Measurements from ENCODE around the gene TNFAIP8L1. TPM values are rescaled to one million over a fixed set of nuclear protein-coding genes. Genes with fewer than 3 reads are reported as not detected.

Gene TNFAIP8L1
- total RNA-seq, 1 donor from 2014 or later, result 60.1 TPM

DNA sequence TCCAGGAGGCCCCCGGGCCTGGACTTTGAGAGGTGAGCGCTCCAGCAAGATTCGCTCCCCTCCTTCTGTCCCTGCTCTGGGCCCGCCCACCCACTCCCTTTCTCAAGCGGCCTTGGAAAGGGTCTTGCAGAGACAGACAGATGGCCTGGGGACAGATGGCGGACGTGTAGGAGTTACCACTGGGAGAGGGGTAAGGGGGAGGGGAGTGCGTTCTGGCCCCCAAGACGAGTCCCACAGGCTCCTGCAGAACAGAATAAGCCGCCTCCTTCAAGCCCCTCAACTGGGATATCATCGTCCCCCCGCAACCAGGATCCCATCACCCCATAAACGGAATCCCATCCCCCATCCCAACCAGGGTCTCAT is 3.6 kb upstream of the TNFAIP8L1 start:
- Mint-ChIP-seq H3K4me3 (ENCODE audit: unreplicated experiment) (no peak overlapping the region), H3K9me3 (ENCODE audit: unreplicated experiment) (no peaks in the 10 kb centered on the region), H3K27me3 (ENCODE audit: unreplicated experiment) (peaks cover 14% of the 10 kb centered on the region), H3K36me3 (ENCODE audit: low read depth, unreplicated experiment) (no peaks in the 10 kb centered on the region), H3K4me1 (ENCODE audit: unreplicated experiment) (peaks cover 18% of the 10 kb centered on the region), H3K27ac (ENCODE audit: unreplicated experiment) (no peak overlapping the region)
- TF ChIP-seq, protein P1, sequence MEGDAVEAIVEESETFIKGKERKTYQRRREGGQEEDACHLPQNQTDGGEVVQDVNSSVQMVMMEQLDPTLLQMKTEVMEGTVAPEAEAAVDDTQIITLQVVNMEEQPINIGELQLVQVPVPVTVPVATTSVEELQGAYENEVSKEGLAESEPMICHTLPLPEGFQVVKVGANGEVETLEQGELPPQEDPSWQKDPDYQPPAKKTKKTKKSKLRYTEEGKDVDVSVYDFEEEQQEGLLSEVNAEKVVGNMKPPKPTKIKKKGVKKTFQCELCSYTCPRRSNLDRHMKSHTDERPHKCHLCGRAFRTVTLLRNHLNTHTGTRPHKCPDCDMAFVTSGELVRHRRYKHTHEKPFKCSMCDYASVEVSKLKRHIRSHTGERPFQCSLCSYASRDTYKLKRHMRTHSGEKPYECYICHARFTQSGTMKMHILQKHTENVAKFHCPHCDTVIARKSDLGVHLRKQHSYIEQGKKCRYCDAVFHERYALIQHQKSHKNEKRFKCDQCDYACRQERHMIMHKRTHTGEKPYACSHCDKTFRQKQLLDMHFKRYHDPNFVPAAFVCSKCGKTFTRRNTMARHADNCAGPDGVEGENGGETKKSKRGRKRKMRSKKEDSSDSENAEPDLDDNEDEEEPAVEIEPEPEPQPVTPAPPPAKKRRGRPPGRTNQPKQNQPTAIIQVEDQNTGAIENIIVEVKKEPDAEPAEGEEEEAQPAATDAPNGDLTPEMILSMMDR (IDR thresholded peaks at IDR 0.05; ENCODE audit: unreplicated experiment), result no peak
- DNase-seq (ENCODE audit: low spot score), result no peak

DNA sequence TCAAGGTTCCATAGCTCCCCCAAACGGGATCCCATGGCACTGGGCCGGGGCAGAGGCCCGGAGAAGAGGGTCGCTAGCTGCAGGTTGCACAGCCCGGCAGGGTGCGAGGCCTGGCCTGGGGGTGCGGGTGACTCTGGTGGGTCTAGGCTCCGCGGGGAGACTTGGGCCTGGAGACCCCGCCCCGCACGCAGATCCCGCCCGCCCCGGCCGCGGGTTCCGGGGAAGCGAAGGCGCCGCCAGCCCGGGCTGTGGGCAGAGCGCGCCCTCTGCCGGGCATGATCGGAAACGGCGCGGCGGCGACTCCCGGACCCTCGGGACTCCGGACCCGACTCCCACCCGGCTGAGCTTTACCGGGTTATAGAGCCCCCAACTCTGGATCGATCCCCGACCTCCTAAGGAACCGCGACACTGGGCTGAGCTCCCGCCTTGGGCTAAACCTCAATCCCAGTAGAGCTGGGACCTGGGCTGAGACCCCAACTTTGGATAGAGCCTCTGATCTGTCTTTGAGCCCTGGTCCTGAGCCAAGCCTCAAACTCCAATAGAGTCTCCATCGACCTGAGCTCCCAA is 3.1 kb upstream of the TNFAIP8L1 start:
- DNase-seq (ENCODE audit: low spot score), result peak; percentile 93
- Mint-ChIP-seq H3K36me3 (ENCODE audit: low read depth, unreplicated experiment) (no peaks in the 10 kb centered on the region), H3K4me1 (ENCODE audit: unreplicated experiment) (peaks cover 20% of the 10 kb centered on the region), H3K9me3 (ENCODE audit: unreplicated experiment) (no peaks in the 10 kb centered on the region), H3K27me3 (ENCODE audit: unreplicated experiment) (peaks cover 14% of the 10 kb centered on the region), H3K4me3 (ENCODE audit: unreplicated experiment) (no peak overlapping the region), H3K27ac (ENCODE audit: unreplicated experiment) (no peak overlapping the region)
- TF ChIP-seq, protein P1 (IDR thresholded peaks at IDR 0.05; ENCODE audit: unreplicated experiment), result peak; percentile 93

DNA sequence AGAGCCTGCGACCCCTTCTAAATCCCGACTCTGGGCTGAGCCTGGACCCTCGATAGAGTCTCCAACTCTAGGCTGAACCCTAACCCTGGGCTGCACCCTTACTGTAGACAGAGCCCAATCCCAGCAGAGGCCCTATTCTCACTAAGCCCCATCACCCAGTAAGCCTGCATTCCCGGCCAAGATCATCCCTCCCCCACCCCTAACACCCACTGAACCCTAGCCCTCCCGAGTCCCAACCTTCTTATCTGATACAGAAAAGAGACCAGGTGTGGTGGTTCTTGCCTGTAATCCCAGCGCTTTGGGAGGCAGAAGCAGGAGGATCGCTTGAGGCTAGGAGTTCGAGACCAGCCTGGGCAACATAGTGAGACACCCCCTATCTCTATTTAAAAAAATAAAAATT is 2.6 kb upstream of the TNFAIP8L1 start:
- Mint-ChIP-seq H3K36me3 (ENCODE audit: low read depth, unreplicated experiment) (no peaks in the 10 kb centered on the region), H3K27me3 (ENCODE audit: unreplicated experiment) (peaks cover 14% of the 10 kb centered on the region), H3K9me3 (ENCODE audit: unreplicated experiment) (no peaks in the 10 kb centered on the region), H3K4me3 (ENCODE audit: unreplicated experiment) (no peak overlapping the region), H3K4me1 (ENCODE audit: unreplicated experiment) (peaks cover 24% of the 10 kb centered on the region), H3K27ac (ENCODE audit: unreplicated experiment) (no peak overlapping the region)
- TF ChIP-seq, protein P1 (IDR thresholded peaks at IDR 0.05; ENCODE audit: unreplicated experiment), result no peak
- DNase-seq (ENCODE audit: low spot score), result no peak

DNA sequence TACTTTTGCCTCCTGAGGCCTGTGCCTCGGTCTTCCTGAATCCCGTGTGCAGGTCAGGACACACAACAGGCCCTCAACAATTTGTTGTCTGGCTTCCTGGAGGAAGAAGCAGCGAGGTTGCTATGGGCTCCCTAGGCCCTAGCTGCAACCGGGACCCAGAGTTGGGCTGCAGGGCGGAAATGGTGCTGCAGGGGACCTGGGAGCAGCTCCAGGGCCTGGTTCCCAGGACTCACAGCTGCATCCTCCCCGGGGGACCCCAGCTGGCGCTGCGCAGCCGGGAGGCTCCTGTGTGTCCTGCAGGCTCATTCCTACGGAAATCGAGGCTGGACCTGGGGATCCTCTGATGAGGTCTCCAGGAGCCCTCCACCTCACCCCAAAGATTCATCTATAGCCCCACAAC is 999 bp upstream of the TNFAIP8L1 start:
- Mint-ChIP-seq H3K4me1 (ENCODE audit: unreplicated experiment) (peaks cover 24% of the 10 kb centered on the region), H3K27me3 (ENCODE audit: unreplicated experiment) (peaks cover 16% of the 10 kb centered on the region), H3K9me3 (ENCODE audit: unreplicated experiment) (no peaks in the 10 kb centered on the region), H3K4me3 (ENCODE audit: unreplicated experiment) (no peak overlapping the region), H3K36me3 (ENCODE audit: low read depth, unreplicated experiment) (no peaks in the 10 kb centered on the region), H3K27ac (ENCODE audit: unreplicated experiment) (peak overlapping the region; percentile 86)
- TF ChIP-seq, protein P1 (IDR thresholded peaks at IDR 0.05; ENCODE audit: unreplicated experiment), result no peak
- DNase-seq (ENCODE audit: low spot score), result peak; percentile 39

DNA sequence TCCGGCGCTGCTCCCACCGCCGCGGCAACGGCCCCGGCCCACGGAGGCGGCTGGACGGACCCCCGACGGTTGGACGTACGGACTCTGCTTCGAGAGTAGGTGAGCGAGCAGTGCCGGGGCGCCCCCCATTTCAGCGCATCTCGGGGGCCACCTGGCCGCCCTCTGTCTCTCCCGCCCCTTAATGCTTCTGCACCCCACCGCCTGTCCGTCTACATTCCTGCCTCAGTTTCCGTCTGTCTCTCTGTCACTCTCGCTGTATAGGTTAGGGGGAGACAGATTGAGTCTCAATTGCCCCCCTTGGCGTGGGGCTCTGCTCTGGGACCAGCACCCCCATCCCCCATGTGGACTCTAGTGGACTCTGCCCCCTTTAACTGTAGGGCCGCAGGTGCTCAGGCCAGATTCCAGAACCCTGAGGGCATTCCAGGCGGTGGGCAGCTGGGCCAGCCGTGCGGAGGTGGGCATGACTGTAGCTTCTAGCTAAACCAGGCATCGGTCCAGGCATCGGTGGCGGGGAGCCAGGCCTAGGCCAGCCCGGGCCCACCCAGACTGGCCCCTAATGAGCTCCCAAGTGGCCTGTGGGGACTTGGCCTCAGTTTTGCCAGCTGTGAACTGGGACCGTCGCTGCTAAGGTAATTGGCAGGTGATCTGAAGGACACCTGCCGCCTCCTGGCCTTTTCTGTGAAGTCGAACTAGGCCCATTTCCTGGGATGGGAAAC is 373 bp downstream of the TNFAIP8L1 start:
- Mint-ChIP-seq H3K4me3 (ENCODE audit: unreplicated experiment) (peak overlapping the region; percentile 98), H3K4me1 (ENCODE audit: unreplicated experiment) (peaks cover 23% of the 10 kb centered on the region), H3K9me3 (ENCODE audit: unreplicated experiment) (no peaks in the 10 kb centered on the region), H3K36me3 (ENCODE audit: low read depth, unreplicated experiment) (no peaks in the 10 kb centered on the region), H3K27me3 (ENCODE audit: unreplicated experiment) (peaks cover 15% of the 10 kb centered on the region), H3K27ac (ENCODE audit: unreplicated experiment) (peak overlapping the region; percentile 75)
- TF ChIP-seq, protein P1 (IDR thresholded peaks at IDR 0.05; ENCODE audit: unreplicated experiment), result no peak
- no peak for DNase-seq (ENCODE audit: low spot score)

All from endothelial cell (in vitro differentiated cells).